Putamen (tissue), 1 donor: Measurements from ENCODE around the gene DNAH11.
"Not testable (repeated sequence)": the region's sequence is repeated elsewhere in the genome, so short reads cannot be mapped to it uniquely, and the experiment has no call there.

Experiments used
- DNase-seq: peaks from one replicate; pipeline ENCODE4 v3.0.0-alpha.2; 2016; ENCODE audit warnings: low spot score

DNAH11 gene

GRCh38 chr7:21618706-21619105 is 75.9 kb downstream of the DNAH11 start:
- DNase-seq = no peak

GRCh38 chr7:21620054-21620453 is 77.2 kb downstream of the DNAH11 start:
- DNase-seq = no peak

DNA sequence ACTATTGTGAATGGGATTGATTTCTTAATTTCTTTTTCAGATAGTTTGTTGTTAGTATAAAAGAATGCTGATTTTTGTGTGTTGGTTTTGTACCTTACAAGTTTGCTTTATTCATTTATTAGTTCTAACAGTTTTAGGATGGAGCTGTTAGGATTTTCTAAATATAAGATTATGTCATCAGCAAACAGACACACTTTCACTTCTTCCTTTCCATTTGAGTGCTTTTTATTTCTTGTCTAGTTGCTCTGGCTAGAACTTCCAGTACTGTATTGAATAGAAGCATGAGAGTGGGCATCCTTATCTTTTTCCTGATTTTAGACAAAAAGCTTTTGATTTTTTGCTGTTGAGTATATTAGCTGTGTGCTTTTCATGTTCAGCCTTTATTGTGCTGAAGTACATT is 81.5 kb downstream of the DNAH11 start:
- no peak for DNase-seq

DNA sequence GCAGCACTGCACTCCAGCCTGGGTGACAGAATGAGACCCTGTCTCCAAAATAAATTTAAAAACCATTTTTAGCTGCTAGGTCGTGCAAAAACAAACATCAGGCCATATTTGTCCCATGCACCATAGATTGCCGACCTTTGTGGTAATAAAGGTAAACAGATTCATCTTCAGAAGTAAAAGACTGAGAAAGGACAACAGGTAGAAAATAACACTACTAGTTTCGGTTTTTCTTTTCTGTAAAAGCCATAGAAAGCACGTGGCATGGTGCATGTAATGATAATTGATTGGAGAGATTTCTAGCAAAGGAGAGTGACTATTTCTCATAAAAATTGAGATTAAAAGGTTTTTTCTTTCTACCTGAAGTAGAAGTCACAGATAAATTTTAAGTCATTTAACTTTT is 93.9 kb downstream of the DNAH11 start:
- DNase-seq = no peak

DNA sequence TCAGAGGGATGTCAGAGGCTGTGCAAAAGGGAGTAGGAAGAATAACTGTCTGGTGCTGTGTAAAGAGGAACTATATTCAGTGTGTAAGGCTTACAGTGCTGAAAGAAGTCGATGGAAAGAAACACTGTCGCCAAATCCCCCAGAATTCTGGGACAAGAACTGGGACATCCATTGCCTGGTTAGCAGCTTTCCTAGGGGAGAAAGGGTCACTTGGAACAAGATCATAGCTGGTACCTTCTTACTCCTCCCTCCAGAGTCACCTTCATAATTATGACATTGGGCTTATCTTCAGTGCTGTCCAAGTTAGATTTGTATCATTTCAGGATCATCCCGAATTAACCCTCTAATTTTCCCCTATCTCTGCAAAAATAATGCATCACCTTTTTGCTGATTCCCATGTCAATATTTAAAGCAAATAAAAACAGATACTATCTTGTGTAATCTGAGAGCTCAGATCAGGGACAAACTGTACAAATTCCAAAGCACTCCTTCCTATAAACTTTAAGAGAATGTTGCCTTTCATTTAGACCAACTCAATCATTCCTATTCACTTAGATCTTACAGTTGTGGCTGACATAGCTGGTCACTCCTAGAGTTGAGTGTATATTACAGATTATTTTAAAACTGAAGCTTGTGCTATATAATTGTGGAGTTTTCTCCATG is 96.5 kb downstream of the DNAH11 start:
- no peak for DNase-seq

DNA sequence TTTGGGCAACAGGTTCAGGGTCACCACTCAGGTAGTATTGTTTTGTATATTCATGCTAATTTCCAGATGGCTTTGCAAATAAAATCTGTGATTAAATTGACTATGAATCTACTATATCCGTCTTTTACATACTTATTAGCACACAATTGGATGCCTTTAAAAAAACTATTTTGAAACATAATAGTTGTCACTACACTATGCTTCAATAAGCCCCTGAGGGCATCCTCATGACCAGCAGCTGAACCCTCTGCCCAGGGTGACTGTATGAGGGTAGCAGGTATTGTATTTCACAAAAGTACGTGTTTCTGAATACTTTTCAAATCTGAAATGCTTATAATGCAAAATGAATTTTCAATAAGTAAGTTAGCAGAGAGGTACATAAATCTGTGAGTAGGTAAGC is 97.3 kb downstream of the DNAH11 start:
- no peak for DNase-seq

DNA sequence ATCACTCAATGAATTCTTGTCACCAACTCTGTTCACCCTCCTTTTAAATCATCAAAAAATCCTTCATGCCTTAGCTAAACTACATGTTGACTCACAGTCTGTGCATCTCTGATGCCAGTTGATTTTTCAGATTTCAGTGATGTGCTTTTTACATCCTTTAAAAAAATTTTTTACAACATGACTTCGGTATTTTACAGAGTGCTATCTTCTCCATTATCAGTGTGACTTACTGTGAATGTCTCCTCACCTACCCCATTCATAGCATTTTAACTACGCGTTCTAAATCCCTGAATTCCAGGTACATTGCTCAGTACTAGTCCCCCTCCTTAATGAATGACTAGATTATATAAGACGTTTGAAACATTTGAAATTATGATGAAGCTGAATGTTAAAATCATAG is 98.7 kb downstream of the DNAH11 start:
- DNase-seq = peak; percentile 1

DNA sequence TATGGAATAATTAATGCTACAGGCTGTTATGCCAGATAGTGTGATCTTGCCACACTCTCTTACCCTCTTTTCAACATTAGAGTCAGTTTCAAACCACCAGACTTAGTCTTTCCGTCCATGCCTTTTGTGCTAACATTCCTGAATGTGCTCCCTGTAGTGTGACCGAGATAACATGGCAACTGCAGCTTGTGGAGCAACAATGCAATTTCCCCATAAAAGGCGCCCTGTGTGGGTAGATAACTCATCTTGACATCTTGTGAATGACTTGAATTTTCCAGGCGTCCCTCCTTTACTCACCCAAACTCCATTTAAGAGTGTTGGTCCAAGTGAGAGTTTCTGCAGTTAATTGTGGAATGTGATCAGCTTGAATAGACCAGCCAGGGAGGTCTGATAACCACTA is 99.6 kb downstream of the DNAH11 start:
- DNase-seq = no peak

- no peak for DNase-seq
These were observed 108.9 kb downstream of the DNAH11 start for GRCh38 chr7:21651697-21652096.

DNA sequence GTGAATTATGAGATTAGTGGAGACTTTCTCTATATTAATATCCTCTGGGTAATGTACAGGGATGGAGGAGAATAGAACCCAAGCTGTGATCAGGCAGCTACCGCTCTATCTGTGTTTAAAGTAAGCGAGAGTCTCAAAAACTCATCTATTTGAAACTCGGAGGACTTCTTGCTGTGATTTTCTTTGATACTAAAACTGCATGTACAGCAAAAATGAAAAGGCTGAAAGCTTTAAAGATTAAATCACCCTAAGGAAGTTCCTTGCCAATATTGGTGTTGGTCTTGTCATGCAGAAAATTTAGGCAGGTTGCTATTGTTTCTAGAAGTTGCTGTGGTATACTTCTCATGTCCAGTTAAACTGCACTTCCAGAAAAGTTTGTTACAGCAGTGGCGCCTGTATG is 110.8 kb downstream of the DNAH11 start:
- DNase-seq = no peak

DNA sequence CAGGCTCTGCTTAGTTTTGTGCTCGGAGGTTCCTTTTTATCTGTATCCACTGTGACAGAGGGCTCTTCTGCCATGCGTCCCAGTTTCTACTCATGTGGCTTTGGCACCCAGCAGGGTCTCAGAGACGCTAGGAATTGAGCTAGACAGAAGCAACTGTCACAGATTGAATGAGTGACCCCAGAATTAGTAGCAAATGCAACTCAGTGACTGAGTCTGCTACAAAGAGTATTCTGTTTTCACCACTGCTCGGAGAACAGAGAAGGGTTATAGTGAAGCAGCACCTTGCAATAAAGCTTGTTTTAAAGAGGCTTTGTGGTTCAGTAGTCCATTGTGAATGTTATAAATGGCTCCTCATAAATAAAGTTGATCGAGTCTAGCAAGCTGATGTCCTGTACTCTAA is 113.2 kb downstream of the DNAH11 start:
- DNase-seq = no peak

- no peak for DNase-seq
These were observed 114.0 kb downstream of the DNAH11 start for GRCh38 chr7:21656796-21657195.

DNA sequence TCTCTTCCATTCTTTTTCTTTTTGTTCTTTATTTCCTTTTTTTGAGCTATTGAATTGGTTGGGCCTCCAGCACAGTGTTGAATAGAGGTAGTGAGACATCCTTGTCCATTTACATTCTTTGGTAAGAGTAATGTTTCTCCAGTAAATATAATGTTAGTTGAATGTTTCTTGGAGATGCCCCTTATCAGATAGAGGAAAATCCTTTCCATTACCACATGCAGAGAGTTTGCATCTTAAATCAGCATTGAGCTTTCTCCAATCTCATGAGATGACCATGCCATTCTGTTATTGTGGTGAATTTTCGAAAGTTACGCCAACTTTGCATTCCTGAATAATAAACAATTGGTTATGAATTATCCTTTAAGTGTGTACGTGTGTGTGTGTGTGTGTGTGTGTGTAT is 127.7 kb downstream of the DNAH11 start:
- no peak for DNase-seq

- no peak for DNase-seq
These were observed 129.0 kb downstream of the DNAH11 start for GRCh38 chr7:21671859-21672258.

GRCh38 chr7:21675255-21675654 is 132.4 kb downstream of the DNAH11 start:
- peak; percentile 2 for DNase-seq

DNA sequence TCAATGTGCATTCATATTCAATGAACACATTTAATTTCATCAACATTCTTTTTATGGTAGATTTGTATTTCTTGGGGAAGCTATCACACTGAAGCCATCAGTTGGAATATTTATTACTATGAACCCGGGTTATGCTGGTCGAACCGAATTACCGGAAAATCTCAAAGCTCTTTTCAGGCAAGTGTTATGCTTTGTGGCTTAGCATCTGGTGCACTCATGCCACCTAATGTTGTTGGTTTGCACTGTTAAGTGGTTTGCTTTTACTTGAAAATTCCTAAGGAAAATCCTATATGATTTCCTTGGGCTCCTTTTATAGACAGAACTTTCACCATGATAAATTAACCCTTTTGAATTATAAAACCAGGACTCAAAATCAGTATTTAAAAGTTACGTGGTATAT is 147.9 kb downstream of the DNAH11 start:
- DNase-seq = no peak

- not testable (repeated sequence) for DNase-seq
These were observed 148.3 kb downstream of the DNAH11 start for GRCh38 chr7:21691146-21691545.

DNA sequence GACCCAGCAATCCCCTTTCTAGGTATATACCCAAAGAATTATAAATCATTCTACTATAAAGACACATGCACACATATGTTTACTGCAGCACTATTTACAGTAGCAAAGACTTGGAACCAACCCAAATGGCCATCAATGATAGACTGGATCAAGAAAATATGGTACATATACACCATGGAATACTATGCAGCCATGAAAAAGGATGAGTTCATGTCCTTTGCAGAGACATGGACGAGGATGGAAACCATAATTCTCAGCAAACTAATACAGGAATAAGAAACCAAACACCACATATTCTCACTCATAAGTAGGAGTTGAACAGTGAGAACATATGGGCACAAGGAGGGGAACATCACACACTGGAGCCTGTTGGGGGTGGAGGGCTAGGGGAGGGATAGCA is 157.7 kb downstream of the DNAH11 start:
- DNase-seq = not testable (repeated sequence)

DNA sequence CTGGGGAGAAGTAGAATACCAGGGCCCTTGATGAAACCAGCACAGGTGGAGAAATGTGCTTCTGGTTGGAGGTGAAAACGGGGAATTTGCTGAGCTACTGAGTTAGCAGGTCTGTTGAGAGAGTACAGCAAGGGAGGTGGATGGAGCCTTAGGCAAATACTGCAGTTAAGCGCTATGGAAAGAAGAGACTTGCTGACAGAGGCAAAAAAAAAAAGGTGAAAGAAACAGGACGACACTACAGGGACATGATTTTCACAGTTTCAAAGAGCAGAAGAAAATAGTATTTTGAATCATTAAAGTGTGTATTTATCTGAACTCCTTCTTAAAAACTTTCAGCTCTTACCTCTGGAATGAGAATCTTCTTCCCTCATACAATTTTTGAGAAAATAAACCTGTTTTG is 159.5 kb downstream of the DNAH11 start:
- no peak for DNase-seq

DNA sequence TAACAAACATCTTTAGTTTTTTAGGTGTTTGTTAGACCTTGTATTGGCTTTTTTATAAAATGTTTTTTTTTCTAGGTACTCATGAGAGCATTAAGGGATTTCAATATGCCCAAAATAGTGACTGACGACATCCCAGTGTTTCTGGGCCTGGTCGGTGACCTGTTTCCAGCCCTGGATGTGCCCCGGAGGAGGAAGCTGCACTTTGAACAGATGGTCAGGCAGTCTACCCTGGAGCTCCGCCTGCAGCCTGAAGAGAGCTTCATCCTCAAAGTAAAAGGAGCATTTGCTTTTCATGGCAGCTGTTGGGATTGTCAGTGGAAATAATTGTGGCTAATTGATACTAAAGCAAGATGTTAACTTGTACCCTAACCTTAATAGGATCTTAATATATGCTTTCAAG is 161.5 kb downstream of the DNAH11 start:
- no peak for DNase-seq

DNA sequence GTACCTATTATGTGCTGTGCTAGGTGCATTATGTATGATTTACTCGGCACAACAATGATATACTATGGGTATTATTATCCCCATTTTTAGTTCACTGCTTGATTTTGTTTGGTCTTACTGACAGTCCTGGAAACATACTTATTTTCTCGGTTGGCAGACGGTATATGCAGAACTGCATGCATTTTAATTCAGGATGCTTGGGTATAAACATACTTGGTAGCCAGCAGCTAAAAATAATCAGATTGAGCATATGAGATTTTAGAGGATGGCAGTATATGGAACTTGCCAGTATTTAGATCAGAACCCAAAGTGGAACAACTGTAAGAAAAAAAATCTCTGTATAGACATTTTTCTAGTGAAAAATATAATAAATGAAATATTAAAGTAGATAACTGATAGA is 163.3 kb downstream of the DNAH11 start:
- no peak for DNase-seq

DNA sequence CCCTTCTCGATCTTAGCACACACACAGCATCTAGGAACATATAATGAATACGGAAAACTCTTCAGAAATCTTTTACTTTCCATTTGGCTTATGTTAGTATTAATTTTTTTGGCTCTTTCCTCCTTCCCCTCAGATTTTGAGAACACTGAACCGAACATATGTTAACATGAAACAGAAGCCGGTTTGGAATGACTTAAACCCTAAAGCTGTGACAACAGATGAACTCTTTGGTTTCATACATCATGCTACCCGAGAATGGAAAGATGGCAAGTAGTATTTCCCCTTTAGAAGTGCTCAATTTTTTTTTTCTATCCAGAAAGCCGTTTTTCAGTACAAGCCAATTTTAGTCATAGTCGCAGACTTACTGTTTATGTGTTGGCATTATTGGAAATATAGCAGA is 164.7 kb downstream of the DNAH11 start:
- DNase-seq = no peak

DNA sequence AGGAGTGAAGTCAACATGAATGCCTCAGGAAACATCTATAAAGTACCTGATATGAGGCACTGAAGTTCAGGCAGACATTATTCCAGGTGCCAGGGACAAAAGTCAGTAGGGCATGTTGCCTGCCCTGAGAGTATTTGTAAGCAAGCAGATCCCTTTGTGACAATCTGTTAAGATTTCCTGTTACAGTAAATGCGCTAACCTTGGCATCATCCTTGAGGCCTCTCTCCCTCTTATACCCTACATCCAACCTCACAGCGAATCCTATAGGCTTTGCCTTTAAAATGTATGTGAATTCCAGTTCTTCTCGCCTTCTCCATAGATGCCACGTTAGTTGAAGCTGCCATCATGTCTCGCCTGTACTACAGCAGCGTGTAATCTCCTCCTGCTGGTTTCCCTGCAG is 165.3 kb downstream of the DNAH11 start:
- no peak for DNase-seq

DNA sequence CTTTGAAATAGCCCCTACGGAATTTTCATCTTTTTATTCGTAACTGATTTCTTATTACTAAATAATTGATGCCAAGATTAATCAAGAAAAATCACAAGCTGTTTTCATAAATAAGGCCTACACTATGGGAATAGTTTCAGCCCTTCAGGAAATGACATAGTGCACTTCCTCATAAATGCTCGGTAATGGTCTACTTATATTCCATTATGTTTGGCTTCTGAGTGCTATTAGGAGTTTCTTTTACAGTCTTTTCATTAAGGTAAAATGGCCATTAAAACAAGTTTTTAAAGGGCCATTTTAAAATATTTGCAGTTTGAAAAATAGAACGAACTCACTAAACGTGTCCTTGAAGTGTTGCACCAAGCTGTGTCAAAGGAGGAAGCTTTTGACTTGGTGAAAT is 174.5 kb downstream of the DNAH11 start:
- DNase-seq = no peak

DNA sequence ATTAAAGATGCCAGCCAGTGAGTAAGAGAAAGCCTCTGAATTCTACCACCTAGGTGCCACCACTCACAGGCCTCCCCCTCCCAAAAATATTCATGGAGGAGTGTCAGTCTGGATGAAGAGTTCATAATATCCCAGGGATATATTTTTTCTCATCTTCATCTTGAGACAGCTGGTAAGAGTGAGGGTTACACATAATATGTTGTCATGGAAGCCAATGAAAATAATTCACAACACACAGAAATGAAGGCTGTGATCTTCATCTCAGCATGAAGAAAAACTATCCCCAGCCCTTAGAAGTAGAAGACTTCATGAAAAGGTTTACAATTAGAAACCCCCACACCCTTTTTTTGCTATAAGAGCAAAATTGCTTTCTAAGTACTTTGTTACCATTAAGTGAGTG is 175.6 kb downstream of the DNAH11 start:
- DNase-seq = no peak
